ENCODE measurements around the gene QSOX2.

- no peak for TF ChIP-seq POLR2AphosphoS5 (IDR thresholded peaks at IDR 0.05)
- no peak for TF ChIP-seq CTCF (IDR thresholded peaks at IDR 0.05)
- TF ChIP-seq POLR2A (IDR thresholded peaks at IDR 0.05): no peak
- TF ChIP-seq EP300 (IDR thresholded peaks at IDR 0.05): no peak
Observed at GRCh38 chr9:136274786-136275654, 29.4 kb upstream of the QSOX2 start.

Data from upper lobe of left lung (tissue), 4 donors.